Tibial artery (tissue), 4 donors: ENCODE results near the gene TAS2R7.

Experiments
- DNase-seq, 2 donors: peaks; one replicate each; pipeline ENCODE4 v3.0.0-alpha.2; 2019
- H3K27ac ChIP-seq, 2 donors: fragments of 200-600 bp; sonication (generic) in 1 of 2; 1 replicate in 1 of 2; 2 replicates in 1 of 2; pipeline ENCODE4 v1.5.1; 2018 to 2019; ENCODE audit warnings: mild to moderate bottlenecking in 1 of 2
- H3K27me3 ChIP-seq, 2 donors: fragments of 200-600 bp; sonication (generic) in 1 of 2; one replicate each; pipeline versions ENCODE4 v1.5.1 to v1.6.0; 2016 to 2019
- H3K36me3 ChIP-seq, 3 donors: fragments of 200-600 bp; sonication (generic) in 2 of 3; one replicate each; pipeline ENCODE4 v1.5.1; 2016 to 2019; ENCODE audit warnings: mild to moderate bottlenecking in 2 of 3
- H3K4me1 ChIP-seq, 4 donors: fragments of 200-600 bp; sonication (generic) in 2 of 4; 1 replicate in 3 of 4; 2 replicates in 1 of 4; pipeline ENCODE4 v1.5.1; 2016 to 2019
- H3K4me3 ChIP-seq, 2 donors: fragments of 200-600 bp; sonication (generic) in 1 of 2; 1 replicate in 1 of 2; 2 replicates in 1 of 2; pipeline ENCODE4 v1.5.1; 2018 to 2019; ENCODE audit warnings: mild to moderate bottlenecking in 2 of 2
- H3K9me3 ChIP-seq, 3 donors: fragments of 200-600 bp; sonication (generic) in 1 of 3; one replicate each; pipeline ENCODE4 v1.5.1; 2016 to 2019
- intact Hi-C: fragments of 100-400 bp; cut with DNase I; formaldehyde crosslinking; loops from one replicate; pipeline ENCODE4 v1.15.0; 2023; ENCODE audit warnings: low total_unique reads
- TF ChIP-seq, protein P1 (sequence below), 2 experiments: fragments of 200-600 bp in 1 of 2; fragments of 450-650 bp in 1 of 2; IDR thresholded peaks; one replicate each; pipeline ENCODE4 v1.5.1; 2017 to 2019; ENCODE audit warnings: antibody characterized with exemption in 2 of 2, mild to moderate bottlenecking in 1 of 2, moderate library complexity in 1 of 2

TAS2R7 gene

DNA sequence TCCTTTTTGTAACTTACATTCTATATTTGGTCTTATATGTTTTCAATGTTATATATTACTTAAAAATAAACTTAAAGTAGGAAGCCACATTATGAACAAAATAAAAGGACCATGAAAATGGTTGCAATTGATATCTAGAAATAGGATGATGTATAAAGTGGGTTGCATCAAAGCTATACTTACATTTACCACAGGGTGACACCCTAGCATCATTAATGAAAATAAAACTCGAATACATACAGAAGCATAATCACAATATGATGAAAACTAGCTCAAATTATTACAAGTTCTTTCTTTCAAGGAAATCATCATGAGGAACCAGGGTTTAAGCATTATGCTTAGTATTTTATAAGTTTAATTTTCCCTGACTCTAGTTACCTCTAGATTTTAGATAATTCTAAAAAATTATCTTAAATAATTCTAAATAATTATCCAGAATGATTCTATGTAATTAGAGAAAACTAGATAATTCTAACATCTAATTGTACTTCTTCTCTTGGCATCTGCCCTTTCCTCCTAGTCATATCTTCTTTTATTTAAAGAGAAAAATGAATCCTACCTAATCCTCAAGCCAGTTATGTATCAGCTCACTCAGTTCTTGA lies 31.2 kb downstream of the TAS2R7 start:
- Histone ChIP-seq H3K9me3 (no peaks in the 10 kb centered on the region), H3K27ac (no peak overlapping the region), H3K27me3 (peaks cover 0 to 28% of the 10 kb centered on the region in 2 donors), H3K36me3 (no peaks in the 10 kb centered on the region), H3K4me1 (no peaks in the 10 kb centered on the region), H3K4me3 (no peak overlapping the region)
- TF ChIP-seq, protein P1, sequence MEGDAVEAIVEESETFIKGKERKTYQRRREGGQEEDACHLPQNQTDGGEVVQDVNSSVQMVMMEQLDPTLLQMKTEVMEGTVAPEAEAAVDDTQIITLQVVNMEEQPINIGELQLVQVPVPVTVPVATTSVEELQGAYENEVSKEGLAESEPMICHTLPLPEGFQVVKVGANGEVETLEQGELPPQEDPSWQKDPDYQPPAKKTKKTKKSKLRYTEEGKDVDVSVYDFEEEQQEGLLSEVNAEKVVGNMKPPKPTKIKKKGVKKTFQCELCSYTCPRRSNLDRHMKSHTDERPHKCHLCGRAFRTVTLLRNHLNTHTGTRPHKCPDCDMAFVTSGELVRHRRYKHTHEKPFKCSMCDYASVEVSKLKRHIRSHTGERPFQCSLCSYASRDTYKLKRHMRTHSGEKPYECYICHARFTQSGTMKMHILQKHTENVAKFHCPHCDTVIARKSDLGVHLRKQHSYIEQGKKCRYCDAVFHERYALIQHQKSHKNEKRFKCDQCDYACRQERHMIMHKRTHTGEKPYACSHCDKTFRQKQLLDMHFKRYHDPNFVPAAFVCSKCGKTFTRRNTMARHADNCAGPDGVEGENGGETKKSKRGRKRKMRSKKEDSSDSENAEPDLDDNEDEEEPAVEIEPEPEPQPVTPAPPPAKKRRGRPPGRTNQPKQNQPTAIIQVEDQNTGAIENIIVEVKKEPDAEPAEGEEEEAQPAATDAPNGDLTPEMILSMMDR (IDR thresholded peaks at IDR 0.05) = peak; percentile 54 to 75
- DNase-seq = no peak
- intact Hi-C loops = loop anchor here (5.0 to 10.0 kb wide), 2 partner anchors 431 to 714 kb away; no protein-coding TSS in a partner anchor

DNA sequence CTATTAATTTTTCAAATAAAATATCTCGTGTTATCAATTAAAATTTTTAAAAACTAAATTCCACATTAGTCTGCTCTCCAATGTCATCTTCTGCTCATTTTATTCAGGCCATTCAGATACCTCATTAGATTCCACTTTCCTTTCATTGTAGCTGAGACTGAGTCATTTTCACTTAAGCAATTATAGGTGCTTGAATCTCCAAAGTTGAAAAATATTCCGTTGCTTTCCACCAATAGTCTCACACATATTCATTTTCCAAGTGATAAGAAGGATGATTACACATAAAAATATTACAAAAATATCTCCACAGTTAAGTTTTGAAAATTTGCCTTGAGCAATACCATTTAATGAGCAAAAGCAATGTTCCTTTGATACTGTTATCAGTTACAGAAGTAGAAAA lies 42.8 kb downstream of the TAS2R7 start:
- intact Hi-C loops = no loop called here
- Histone ChIP-seq H3K27me3 (peaks cover 0 to 15% of the 10 kb centered on the region in 2 donors), H3K36me3 (peaks cover 0 to 11% (median 0%) of the 10 kb centered on the region in 3 donors), H3K27ac (no peak overlapping the region), H3K9me3 (peaks cover 0 to 18% (median 16%) of the 10 kb centered on the region in 3 donors), H3K4me1 (no peaks in the 10 kb centered on the region), H3K4me3 (no peak overlapping the region)
- no peak for DNase-seq
- TF ChIP-seq, protein P1 (IDR thresholded peaks at IDR 0.05) = no peak

DNA sequence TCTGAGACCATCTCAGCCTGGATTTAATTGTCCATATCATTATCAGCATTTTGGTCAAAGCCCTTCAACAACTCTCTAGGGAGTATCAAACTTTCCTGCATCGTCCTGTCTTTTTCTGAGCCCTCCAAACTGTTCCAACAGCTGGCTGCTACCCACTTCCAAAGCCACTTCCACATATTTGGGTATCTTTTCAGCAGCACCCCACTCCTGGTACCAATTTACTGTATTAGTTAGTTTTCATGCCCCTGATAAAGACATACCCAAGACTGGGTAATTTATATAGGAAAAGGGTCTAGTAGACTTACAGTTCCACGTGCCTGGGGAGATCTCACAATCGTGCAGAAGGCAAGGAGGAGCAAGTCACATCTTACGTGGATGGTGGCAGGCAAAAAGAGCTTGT lies 46.2 kb downstream of the TAS2R7 start:
- H3K27me3 ChIP-seq = peaks cover 0 to 5% of the 10 kb centered on the region in 2 donors
- no peaks in the 10 kb centered on the region for H3K4me1 ChIP-seq
- H3K27ac ChIP-seq = no peak overlapping the region
- peaks cover 0 to 18% (median 16%) of the 10 kb centered on the region in 3 donors for H3K9me3 ChIP-seq
- DNase-seq = no peak
- intact Hi-C loops = no loop called here
- H3K4me3 ChIP-seq = no peak overlapping the region
- TF ChIP-seq, protein P1 (IDR thresholded peaks at IDR 0.05) = no peak
- peaks cover 0 to 11% (median 0%) of the 10 kb centered on the region in 3 donors for H3K36me3 ChIP-seq

DNA sequence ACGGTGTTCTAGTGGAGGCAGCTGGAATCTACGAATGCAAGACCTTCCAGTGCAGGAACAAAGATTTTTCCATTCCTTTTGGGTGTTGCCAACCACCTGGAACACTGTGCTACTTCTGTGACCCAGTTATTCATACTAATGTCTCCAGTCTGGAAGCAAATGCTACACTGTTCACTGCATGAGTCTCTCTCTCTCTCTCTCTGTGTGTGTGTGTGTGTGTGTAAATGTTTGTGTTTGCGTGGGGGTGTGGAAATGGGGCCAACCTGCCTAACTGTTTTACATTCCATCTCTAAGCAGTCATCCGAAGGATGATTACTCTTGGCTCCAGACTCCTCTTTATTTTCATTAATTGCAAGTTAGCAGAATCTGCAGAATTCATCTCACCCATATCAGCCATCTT lies 49.4 kb downstream of the TAS2R7 start:
- Histone ChIP-seq H3K9me3 (peaks cover 0 to 18% (median 16%) of the 10 kb centered on the region in 3 donors), H3K4me3 (no peak overlapping the region), H3K27me3 (peaks cover 0 to 8% of the 10 kb centered on the region in 2 donors), H3K4me1 (peaks cover 0 to 10% (median 0%) of the 10 kb centered on the region in 4 donors), H3K36me3 (peaks cover 0 to 11% (median 0%) of the 10 kb centered on the region in 3 donors), H3K27ac (no peak overlapping the region)
- intact Hi-C loops = loop anchor here (5.0 kb wide), 1 partner anchor 141 kb away; the partner anchor contains the start of gene MAGOHB
- TF ChIP-seq, protein P1 (IDR thresholded peaks at IDR 0.05) = no peak
- no peak for DNase-seq
